ENCODE results near the gene HK1.
"Not testable (repeated sequence)": the region's sequence is repeated elsewhere in the genome, so short reads cannot be mapped to it uniquely, and the experiment has no call there.

The HK1 gene

DNA sequence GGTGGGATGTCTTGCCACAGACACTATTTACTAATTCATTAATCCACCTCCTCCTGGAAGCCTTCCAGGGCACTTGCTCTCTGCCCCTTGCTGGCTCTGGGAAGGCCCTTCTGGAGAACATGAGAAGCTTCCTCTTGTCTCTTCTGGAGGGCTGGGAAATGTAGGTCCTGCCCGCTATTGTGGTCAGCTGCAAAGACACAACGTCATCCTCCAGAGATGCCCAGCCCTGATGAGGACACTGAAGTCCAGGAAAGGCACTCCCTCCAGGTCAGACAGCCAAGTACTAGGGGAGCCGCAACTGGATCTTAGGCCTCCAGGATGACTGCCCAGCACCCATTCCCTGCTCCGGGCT lies 148.1 kb downstream of the HK1 start:
- DNase-seq, result no peak

GRCh38 chr10:69428165-69428564 lies 149.9 kb downstream of the HK1 start:
- peak in 1 of 2 experiments; percentile 43 for DNase-seq

DNA sequence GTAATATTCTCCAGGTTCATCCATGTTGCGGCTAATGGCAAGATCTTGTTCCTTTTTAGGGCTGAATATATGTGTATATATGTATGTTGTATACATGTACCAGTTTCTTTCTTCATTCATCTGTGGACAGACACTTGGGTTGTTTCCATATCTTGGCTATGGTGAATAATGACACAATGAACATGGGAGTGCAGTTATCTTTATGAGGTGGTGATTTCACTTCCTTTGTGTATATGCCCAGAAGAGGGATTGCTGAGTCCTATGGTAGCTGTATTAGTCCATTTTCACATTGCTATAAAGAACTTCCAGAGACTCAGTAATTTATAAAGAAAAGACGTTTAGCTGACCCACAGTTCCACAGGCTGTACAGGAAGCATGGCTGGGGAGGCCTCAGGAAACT lies 155.9 kb downstream of the HK1 start:
- DNase-seq, result no peak

DNA sequence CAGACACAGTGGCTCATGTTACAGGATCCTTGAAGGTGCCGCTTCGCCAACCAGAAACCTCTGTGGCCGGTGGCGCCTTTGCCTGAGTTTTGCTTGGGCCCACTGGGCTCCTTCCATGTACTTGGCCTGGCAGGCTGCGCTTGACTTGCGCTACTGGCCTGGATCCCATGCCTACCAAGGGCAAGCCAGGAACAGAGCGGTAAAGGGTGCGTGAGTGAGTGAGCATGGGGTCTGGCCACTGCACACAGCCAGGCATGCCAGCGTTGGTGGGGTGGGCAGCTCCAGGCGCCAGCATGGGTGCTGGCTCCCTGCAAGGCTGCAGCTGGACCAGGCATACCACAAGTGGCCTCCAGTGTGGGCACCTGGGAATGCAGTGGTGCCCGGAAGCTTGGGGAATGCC lies 156.6 kb downstream of the HK1 start:
- no peak for DNase-seq

GRCh38 chr10:69435966-69436520 lies 157.7 kb downstream of the HK1 start:
- no peak for DNase-seq

DNA sequence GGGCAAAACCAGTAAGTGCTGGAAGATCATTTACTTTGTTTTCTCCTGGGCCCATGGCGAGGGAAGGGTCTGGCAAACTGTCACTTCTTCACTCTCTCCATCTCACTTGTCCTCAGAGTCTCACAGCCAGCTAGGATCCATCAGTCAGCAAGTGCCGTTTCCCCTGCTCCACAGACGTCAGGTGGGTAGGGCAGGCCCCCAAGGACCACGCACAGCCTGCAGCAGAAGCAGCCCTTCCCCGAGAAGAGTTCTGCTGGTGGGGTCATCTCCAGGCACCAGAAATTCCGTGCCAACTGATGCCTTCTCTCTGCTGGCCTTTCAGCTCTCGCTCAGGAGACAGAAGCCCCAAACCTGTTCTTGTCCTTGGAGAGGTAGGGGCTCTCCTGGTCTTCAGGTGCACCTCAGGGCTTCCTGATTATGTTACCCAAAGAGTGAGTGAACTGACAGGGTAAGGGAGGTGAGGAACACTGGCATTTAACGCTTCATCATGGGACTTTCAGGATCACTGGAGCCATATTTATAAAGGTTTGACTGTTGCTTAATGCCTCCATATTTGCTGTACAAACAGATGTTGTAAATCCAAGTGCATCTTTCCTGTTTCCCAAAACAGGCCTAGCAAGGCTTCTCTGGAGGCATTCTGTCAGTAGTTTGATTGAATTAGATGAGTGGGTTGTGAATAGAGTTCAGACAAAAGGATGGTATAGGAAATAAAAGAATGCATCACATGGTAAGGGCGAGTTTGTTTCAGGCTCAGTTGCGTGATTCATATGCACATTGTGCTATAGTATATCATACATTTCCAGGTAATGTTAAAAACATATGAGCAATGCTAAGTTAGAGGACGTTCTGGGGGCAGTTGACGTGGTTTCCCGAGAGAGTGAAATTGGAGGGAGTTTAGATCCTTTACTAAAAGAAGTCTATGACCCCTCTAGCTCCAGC lies 159.3 kb downstream of the HK1 start:
- DNase-seq, result no peak

DNA sequence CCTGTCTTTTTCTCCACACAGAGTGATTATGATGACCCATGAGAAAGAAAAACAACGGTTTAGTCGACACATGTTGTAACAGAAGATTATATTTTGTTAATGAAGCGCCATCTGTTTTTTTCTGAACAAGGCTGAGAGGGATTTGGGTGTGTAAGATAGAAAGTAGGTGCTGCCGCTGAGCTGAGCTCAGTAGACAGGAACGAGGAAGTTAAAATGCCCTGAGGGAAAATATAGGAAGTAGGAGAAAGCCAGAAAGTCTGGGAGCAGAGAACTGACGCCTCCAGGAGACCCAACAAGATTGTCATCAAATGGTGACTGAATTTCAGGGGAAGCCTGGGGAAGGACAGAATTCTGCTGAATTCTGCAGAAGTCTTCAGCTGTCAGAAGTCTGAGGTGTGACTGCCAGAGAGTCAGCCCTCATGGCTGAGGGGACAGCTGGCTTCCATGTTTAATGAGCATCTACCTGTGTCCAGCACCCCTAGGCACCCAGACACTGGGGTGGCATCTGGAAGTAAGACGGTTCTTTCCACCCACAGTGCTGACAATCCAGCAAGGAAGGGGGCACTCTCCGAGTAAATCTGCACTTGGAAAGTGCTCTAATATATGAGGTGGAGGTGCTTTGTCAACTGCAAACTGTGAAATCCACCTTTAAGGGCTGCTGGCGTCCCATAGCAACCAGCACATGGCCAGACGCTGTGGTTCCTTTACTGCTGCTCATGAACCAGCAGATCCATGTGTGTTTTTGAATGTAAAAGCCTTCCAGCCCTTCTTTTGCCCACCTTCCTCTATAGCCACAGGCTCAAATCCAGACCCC lies 160.4 kb downstream of the HK1 start:
- DNase-seq, result no peak

GRCh38 chr10:69439350-69439739 lies 161.0 kb downstream of the HK1 start:
- DNase-seq, result no peak

GRCh38 chr10:69439813-69440506 lies 161.7 kb downstream of the HK1 start:
- no peak for DNase-seq

DNA sequence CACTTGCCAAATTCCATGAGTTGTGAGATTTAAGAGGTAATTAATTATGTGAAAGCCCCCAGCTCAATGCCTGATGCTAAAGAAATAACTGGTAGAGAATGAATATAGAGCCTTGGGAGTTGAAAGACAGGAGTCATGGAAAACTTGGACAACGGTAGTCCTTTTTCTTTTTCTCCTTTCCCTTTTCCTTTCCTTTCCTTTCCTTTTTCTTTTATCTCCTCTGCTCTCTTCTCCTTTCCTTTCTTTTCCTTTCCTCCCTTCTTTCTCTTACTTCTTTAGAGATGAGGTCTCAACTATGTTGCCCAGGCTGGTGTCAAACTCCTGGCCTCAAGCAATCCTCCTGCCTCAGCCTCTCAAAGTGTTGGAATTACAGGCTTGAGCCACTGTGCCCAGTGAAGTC lies 165.1 kb downstream of the HK1 start:
- no peak for DNase-seq

DNA sequence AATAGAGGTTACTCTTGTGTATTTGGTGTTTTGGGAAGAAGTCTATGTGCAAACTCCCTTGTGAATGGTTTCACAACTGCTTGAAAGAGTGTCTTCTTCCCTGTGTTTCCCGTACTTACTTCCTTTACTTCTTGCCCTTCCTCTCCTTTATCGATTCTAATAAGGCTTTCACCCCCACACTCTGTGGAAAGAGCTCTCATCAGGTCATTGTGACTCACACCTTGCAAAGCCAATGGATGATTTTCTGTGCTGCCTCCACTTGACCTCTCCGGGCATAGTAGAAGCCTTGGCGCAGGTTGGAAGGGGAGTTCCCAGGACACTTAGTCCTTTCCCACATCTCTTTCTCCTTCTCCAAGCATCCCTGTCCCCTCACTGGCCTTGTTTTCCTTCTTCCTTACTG lies 166.7 kb downstream of the HK1 start:
- DNase-seq, result no peak

DNA sequence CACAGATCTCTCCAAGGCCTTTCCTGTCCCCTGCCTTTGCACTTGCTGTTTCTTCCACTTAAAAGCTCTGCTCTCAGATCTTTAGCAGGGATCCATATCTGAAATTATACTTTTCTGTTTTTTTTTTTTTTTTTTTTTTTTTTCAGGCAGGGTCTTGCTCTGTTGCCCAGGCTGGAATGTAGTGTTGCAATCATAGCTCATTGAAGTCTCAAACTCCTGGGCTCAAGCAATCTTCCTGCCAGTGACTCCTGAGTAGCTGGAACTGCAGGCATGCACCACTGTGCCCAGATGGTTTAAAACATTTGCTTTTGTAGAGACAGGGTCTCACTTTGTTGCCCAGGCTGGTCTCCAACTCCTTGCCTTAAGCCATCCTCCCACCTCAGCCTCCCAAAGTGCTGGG lies 167.9 kb downstream of the HK1 start:
- no peak for DNase-seq

DNA sequence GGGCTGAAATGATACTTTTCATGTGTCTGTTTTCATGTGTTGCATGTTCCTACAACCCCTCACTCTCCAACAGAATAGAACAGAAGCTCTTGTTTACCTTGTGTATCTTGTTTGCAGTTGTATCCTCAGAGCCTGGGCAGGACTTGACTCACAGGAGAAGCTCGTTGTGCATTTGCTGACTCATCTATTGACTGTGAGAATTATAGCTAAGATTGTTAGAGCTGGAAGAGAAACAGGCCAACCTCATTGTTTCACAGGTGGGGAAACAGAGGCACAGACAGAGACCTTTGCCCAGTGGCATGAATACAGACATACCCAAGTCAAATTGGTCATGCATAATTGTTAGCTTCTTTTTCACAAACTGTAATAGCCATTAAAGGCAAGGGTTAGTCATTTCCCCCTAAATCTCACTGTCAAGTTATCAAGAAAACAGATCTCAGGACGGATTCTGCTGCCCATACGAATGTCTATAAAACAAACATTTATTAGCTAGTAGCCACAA lies 168.4 kb downstream of the HK1 start:
- DNase-seq, result no peak

DNA sequence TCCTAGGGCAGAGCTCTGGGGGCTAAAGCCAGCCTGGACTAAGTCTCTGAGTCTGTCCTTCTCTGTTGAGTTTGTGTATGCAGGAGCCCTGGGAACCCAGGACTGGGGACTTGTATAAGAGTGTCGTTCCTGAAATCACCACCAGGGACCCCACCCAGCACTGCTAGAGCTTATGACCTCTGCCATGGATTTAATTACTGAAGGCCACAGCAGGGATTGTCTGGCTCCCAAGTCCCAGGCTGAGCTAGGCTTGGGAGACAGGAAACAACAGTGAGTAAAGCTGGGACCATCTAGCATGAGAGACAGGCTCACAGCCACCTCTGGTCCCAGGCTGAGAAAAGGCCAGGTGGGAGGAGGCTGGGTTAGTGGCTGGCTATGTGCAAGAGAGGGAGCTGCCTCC lies 171.5 kb downstream of the HK1 start:
- DNase-seq, result peak in 1 of 2 experiments; percentile 56

DNA sequence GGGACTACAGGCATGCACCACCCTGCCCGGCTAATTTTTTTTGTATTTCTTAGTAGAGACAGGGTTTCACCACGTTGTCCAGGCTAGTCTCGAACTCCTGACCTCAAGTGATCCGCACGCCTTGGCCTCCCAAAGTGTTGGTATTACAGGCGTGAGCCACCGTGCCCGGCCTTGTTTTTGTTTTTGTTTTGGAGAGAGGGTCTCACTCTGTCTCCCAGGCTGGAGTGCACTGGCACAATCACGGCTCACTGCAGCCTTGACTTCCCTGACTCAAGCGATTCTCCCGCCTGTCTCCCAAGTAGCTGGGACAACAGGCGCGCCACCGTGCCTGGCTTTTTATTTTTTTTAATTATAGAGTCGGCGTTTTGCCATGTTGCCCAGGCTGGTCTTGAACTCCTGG lies 172.1 kb downstream of the HK1 start:
- DNase-seq, result not testable (repeated sequence)

GRCh38 chr10:69451209-69451783 lies 173.0 kb downstream of the HK1 start, which contains the start of gene TSPAN15:
TSS of gene TSPAN15 (plus strand) at chr10:69451465. CDS start at chr10:69451595, 130 bp downstream.
- DNase-seq, result peak; percentile 74 to 93

All from NCI-H526 (cell line).